Effector memory CD4-positive, alpha-beta T cell (primary cell): ENCODE data around the gene MED15.
"Not testable (repeated sequence)": the region's sequence is repeated elsewhere in the genome, so short reads cannot be mapped to it uniquely, and the experiment has no call there.

Experiments used
- DNase-seq, 3 donors: peaks; one replicate each; pipeline ENCODE4 v3.0.0-alpha.2; 2020
- H3K27ac ChIP-seq: 2 replicates; pipeline ENCODE4 v1.7.0; 2013; ENCODE audit warnings: mild to moderate bottlenecking, low read length, moderate library complexity; ENCODE audit not compliant: insufficient read depth, poor library complexity, severe bottlenecking
- H3K27me3 ChIP-seq: replicated peaks from 2 replicates; pipeline ENCODE4 v1.7.0; 2013; ENCODE audit warnings: mild to moderate bottlenecking, low read length; ENCODE audit not compliant: insufficient read depth, control insufficient read depth, poor library complexity, severe bottlenecking
- H3K36me3 ChIP-seq: 2 replicates; pipeline ENCODE4 v1.7.0; 2013; ENCODE audit warnings: mild to moderate bottlenecking, low read length, moderate library complexity; ENCODE audit not compliant: control insufficient read depth, insufficient read depth
- H3K4me1 ChIP-seq: 2 replicates; pipeline ENCODE4 v1.7.0; 2013; ENCODE audit warnings: low read length, mild to moderate bottlenecking; ENCODE audit not compliant: control insufficient read depth, insufficient read depth, poor library complexity, severe bottlenecking
- H3K4me3 ChIP-seq: 2 replicates; pipeline ENCODE4 v1.7.0; 2013; ENCODE audit warnings: low read length, low read depth, mild to moderate bottlenecking; ENCODE audit not compliant: insufficient read depth, poor library complexity, severe bottlenecking
- H3K9me3 ChIP-seq: 2 replicates; pipeline ENCODE4 v1.7.0; 2013; ENCODE audit warnings: mild to moderate bottlenecking, low read length, moderate library complexity; ENCODE audit not compliant: control insufficient read depth

The MED15 gene

DNA sequence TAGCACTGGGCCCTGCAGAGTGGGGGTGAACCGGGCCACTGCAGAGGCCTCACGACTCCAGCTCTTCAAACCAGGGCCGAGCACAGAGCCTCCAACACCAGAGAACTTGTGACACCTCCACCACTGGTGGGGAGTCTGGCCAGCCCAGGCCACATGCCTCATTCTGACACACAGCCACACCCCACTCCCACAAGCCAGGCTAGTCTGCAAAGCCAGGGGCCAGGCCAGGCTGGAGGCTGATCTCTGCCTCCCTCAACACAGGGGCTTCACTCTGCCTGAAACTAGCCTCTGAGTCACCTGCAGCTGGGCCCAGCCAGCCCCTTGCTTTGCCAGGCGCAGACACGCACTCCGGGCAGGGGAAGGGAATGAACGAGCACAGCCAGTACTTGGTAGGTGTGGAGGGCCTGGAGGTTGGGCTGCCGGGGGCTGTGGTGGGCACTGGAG is 102.9 kb downstream of the MED15 start:
- H3K4me1 ChIP-seq: no peaks in the 10 kb centered on the region
- no peak overlapping the region for H3K4me3 ChIP-seq
- H3K9me3 ChIP-seq: no peaks in the 10 kb centered on the region
- no peak overlapping the region for H3K27ac ChIP-seq
- H3K36me3 ChIP-seq: no peaks in the 10 kb centered on the region
- no peaks in the 10 kb centered on the region for H3K27me3 ChIP-seq
- no peak for DNase-seq

DNA sequence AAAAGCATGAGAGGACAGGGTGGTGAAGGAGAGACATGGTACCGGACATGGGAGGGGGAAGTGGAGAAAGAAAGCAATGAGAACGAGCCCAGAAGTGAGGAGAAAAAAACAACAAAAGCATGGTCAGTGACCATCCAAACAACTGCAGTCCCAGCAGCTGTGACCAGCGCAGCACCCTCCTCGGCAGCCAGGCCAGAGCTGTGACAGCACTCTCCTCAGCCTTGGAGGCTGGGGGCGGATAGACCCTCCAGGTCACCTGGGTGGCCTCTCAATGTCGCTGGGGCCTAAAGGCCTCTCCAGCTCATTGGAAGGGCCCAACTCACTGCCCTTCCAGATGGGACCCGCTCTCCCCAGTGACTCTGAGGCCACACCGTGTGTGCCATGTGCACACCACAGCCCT is 103.3 kb downstream of the MED15 start:
- Histone ChIP-seq H3K4me3 (no peak overlapping the region), H3K9me3 (no peaks in the 10 kb centered on the region), H3K4me1 (no peaks in the 10 kb centered on the region), H3K27me3 (no peaks in the 10 kb centered on the region), H3K27ac (no peak overlapping the region), H3K36me3 (no peaks in the 10 kb centered on the region)
- no peak for DNase-seq

DNA sequence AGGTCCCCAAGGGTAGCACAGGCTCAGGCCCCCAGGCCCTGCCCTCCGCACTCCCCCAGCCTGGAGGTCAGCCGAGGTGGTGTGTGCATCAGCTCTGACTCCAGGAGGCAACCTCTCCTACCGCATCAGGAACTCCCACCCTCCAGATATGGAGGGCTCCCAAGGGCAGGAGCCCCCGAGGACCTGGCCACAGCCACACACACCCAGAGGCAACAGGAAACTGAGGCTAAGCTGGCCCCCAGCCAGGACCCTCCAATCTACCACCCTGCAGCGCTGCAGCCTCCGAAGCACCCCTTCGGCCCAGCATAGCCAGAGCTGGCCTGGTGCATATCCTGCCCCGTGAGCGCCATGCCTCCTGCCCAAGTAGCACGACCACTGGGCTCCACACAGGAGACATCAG is 104.0 kb downstream of the MED15 start:
- no peak overlapping the region for H3K4me3 ChIP-seq
- no peak for DNase-seq
- H3K36me3 ChIP-seq: no peaks in the 10 kb centered on the region
- H3K4me1 ChIP-seq: no peaks in the 10 kb centered on the region
- H3K9me3 ChIP-seq: no peaks in the 10 kb centered on the region
- H3K27me3 ChIP-seq: no peaks in the 10 kb centered on the region
- H3K27ac ChIP-seq: no peak overlapping the region

DNA sequence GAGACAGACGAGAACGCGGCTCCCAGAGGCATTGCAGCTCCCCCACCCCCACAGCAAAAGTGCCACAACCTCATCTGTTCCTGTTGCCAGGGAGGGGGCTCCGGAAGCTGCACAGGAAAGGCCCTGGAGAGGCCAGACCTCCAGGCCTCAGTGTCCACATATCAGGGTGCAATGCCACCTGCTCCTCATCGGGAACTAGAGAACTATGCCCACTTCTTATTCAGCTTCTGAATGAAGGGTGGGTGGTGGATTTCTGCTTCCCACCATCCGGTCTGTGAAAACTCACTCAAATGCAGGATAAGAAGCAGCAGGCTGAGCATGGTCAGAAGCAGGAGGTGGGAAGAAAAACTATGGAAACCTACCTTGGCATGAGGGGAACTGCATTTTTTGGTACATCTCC is 105.9 kb downstream of the MED15 start:
- no peaks in the 10 kb centered on the region for H3K36me3 ChIP-seq
- H3K27ac ChIP-seq: no peak overlapping the region
- DNase-seq: no peak
- H3K27me3 ChIP-seq: no peaks in the 10 kb centered on the region
- no peak overlapping the region for H3K4me3 ChIP-seq
- H3K9me3 ChIP-seq: no peaks in the 10 kb centered on the region
- no peaks in the 10 kb centered on the region for H3K4me1 ChIP-seq

DNA sequence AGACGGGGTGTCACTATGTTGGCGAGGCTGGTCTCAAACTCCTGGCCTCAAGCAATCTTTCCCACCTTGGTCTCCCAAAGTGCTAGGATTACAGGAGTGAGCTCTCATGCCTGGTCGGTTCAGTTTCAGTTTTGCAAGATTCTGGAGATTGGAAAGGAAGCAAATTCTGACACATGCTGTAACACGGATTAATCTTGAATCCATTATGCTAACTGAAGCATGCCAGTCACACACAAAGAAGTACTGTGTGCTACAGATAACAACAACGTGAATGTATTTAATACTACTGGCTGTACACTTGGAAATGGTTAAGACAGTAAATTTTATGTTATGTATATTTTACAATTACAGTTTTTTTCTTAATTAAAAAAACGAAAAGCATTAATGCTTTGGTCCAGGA is 107.6 kb downstream of the MED15 start:
- no peaks in the 10 kb centered on the region for H3K36me3 ChIP-seq
- no peaks in the 10 kb centered on the region for H3K4me1 ChIP-seq
- no peak for DNase-seq
- no peak overlapping the region for H3K4me3 ChIP-seq
- H3K27me3 ChIP-seq: no peaks in the 10 kb centered on the region
- H3K9me3 ChIP-seq: no peaks in the 10 kb centered on the region
- no peak overlapping the region for H3K27ac ChIP-seq

DNA sequence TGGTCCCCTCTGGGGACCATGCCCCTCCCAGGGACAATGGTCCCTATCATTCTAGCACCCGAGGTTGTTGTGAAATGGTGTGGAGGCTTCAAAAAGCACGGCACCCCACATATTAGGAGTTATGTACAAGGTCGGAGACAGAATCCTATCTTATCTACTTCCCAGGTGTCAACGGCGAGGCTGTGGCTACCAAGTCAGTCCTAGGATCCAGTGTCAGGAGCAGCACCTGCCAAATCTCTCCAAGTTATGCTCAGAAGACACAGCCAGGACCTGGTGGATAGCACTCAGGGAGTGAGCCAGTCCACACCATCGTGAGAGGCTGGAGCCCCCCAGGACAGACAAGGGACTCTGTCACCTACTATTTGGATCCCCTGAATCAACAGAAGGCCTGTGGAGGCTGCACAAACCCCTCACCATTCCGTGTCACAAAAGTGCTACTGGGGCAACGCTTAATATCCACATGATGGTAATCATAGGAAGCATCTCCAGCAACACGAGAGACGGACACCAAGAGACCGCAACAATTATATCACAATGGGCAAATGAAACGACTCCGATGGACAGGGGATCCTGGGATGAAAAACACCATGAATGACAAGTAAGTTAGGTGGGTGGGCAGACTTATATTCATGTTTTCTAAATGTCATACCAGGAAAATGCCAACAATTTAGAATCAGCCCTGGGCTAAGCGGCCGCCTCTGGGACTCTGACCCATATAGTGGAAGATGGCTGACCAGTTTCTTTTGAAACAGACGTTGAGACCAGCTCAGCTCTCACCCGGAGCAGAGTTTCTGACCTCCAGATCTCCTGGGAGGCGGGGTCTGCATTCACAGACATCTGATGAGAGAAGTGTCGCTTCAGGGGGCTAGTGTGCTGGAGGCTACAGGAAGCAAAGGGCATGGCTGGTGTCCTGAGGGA is 108.4 kb downstream of the MED15 start:
- Histone ChIP-seq H3K36me3 (no peaks in the 10 kb centered on the region), H3K27me3 (no peaks in the 10 kb centered on the region), H3K4me1 (no peaks in the 10 kb centered on the region), H3K4me3 (no peak overlapping the region), H3K9me3 (no peaks in the 10 kb centered on the region), H3K27ac (no peak overlapping the region)
- DNase-seq: no peak

DNA sequence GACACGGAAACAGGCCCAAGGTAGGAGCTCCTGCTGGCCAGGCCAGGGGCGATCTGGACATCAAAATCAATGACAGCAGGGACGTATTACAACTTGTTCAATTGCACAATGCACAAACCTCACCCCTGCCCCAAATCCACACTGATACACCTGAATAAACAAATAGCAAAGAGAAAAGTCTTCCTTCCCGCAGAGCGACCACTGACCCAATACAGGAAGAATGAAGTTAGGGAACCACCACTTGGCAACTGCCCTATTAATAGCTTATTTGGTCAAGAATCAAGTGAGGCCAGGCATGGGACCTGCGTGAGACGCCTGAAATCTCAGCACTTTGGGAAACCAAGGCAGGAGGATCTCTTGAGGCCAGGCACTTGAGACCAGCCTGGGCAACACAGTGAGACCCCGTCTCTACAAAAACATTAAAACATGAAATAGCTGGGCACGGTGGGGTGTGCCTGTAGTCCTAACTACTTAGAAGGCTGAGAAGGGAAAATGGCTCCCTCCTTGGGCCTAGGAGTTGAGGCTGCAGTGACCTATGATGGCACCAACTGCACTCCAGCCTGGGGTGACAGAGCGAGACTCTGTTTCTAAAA is 109.1 kb downstream of the MED15 start:
- Histone ChIP-seq H3K36me3 (no peaks in the 10 kb centered on the region), H3K27ac (no peak overlapping the region), H3K27me3 (no peaks in the 10 kb centered on the region), H3K4me3 (no peak overlapping the region), H3K4me1 (no peaks in the 10 kb centered on the region), H3K9me3 (no peaks in the 10 kb centered on the region)
- no peak for DNase-seq

DNA sequence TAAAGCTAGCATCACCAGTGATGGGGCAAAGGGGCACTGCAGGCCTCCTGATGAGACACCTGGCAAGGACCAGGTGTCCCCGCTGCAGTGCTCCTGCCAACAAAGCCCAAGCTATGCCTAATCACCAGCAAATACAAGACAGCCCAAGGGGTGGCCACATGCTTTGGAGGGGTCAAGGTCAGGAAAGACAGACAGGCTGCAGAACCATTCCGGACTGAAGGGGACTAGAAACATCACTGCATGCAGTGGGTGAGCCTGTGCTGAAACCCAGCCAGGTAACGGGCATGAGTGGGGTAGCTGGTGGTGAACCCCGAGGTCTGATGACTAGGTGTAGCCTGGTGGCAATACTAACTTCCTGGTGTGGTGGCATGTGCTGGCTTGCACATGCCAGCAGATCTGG is 111.1 kb downstream of the MED15 start:
- no peaks in the 10 kb centered on the region for H3K9me3 ChIP-seq
- no peaks in the 10 kb centered on the region for H3K27me3 ChIP-seq
- no peaks in the 10 kb centered on the region for H3K36me3 ChIP-seq
- H3K4me1 ChIP-seq: no peaks in the 10 kb centered on the region
- no peak overlapping the region for H3K27ac ChIP-seq
- H3K4me3 ChIP-seq: no peak overlapping the region
- no peak for DNase-seq

DNA sequence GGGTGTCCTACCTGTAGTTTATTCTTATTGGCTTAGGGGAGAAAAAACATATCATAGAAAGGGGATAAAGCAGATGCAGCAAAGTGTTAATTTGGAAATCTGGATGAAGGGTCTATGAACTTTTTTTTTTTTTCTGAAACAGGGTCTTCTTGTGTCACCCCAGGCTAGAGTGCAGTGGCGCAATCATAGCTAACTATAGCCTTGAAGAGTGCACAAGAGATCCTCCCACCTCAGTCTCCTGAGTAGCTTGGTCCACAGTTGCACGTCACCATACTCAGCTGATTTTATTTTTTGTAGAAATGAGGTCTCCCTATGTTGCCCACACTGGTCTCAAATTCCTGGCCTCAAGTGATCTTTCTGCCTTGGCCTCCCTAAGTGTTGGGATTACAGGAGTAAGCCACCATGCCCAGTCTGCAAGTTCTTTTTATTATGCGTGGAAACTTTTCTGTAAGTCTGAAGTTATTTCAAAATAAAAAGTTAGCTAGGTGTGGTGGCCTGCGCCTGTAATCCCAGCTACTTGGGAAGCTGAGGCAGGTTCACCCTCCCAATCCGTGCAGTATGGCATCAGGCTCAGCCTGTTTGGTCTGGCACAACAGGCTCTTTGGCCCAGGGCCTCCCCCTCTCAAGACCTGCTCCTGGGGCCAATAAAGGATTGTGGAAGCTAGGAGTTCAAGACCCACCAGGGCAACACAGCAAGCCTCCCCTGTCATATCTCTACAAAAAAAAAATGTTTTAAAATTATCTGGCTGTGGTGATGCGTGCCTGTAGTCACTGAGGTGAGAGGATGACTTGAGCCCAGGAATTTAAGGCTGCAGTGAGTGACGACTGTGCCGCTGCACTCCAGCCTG is 111.9 kb downstream of the MED15 start:
- no peak for DNase-seq
- no peaks in the 10 kb centered on the region for H3K4me1 ChIP-seq
- H3K4me3 ChIP-seq: no peak overlapping the region

DNA sequence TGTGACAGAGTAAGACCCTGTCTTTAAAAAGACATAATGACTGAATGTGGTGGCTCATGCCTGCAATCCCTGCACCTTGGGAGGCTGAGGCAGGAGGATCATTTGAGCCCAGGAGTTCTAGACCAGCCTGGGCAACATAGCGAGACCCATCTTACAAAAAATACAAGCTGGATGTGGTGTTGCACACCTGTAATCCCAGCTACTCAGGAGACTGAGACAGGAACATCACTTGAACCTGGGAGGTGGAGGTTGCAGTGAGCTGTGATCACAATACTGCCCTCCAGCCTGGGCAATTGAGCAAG is 112.4 kb downstream of the MED15 start:
- H3K4me3 ChIP-seq, H3K27me3 ChIP-seq, H3K36me3 ChIP-seq, H3K27ac ChIP-seq, H3K4me1 ChIP-seq, H3K9me3 ChIP-seq, DNase-seq: not testable (repeated sequence)

More for the DNA sequence above, 111.9 kb downstream of the MED15 start:
- no peaks in the 10 kb centered on the region for H3K9me3 ChIP-seq
- H3K36me3 ChIP-seq: no peaks in the 10 kb centered on the region
- no peaks in the 10 kb centered on the region for H3K27me3 ChIP-seq
- no peak overlapping the region for H3K27ac ChIP-seq
